IMR-90 (cell line): ENCODE measurements around the gene BCL11A.

Experiments used
- CEBPB ChIP-seq: IDR thresholded peaks from 2 replicates; pipeline ENCODE4 v1.6.1; 2012; ENCODE audit warnings: low read depth, low read length, improper control_type of control experiment
- MXI1 ChIP-seq: IDR thresholded peaks from 2 replicates; pipeline ENCODE4 v1.6.1; 2012; ENCODE audit warnings: low read depth, mild to moderate bottlenecking, low read length, moderate library complexity, borderline replicate concordance
- NFE2L2 ChIP-seq: fragments of 150-350 bp; IDR thresholded peaks from 2 replicates; pipeline ENCODE4 v1.6.1; 2016; ENCODE audit warnings: low read depth, mild to moderate bottlenecking, low read length
- POLR2A ChIP-seq: IDR thresholded peaks from 2 replicates; pipeline ENCODE4 v1.6.1; 2012; ENCODE audit warnings: mild to moderate bottlenecking, low read depth, low read length
- TF ChIP-seq, protein P1 (sequence below): conservative IDR thresholded peaks from 2 replicates; pipeline ENCODE4 v1.5.1; 2012; ENCODE audit warnings: mild to moderate bottlenecking, low read depth, low read length, improper control_type of control experiment

DNA sequence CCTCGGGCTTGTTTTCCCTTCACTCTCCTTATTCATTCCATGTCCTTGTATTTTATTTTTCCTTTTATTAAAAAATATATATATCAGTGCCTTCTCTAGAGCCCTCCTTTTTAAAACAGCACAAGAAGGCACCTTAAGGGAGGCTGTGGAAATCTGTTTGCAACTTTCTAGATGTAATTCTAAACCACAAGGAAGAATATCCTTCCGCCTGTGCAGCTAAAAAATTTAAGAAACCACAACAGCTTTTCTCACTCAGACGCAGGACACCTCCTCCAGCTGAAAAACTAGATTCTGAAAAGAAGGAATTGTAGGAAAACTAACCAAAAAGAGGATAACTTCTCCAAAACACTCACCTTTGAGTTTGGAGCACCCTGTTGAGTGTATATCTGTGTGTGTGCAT lies 142.2 kb downstream of the BCL11A start:
- TF ChIP-seq MXI1 (no peak), POLR2A (no peak), NFE2L2 (no peak), CEBPB (no peak)
- TF ChIP-seq, protein P1, sequence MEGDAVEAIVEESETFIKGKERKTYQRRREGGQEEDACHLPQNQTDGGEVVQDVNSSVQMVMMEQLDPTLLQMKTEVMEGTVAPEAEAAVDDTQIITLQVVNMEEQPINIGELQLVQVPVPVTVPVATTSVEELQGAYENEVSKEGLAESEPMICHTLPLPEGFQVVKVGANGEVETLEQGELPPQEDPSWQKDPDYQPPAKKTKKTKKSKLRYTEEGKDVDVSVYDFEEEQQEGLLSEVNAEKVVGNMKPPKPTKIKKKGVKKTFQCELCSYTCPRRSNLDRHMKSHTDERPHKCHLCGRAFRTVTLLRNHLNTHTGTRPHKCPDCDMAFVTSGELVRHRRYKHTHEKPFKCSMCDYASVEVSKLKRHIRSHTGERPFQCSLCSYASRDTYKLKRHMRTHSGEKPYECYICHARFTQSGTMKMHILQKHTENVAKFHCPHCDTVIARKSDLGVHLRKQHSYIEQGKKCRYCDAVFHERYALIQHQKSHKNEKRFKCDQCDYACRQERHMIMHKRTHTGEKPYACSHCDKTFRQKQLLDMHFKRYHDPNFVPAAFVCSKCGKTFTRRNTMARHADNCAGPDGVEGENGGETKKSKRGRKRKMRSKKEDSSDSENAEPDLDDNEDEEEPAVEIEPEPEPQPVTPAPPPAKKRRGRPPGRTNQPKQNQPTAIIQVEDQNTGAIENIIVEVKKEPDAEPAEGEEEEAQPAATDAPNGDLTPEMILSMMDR = no peak
